Vagina (tissue), 2 donors: ENCODE results near the gene PLCB1. TPM values are rescaled to one million over a fixed set of nuclear protein-coding genes. Genes with fewer than 3 reads are reported as not detected.

ENCODE experiments used
- DNase-seq, 2 donors: peaks; one replicate each; pipeline ENCODE4 v3.0.0-alpha.2; 2017; ENCODE audit errors: extremely low spot score in 2 of 2
- H3K27ac ChIP-seq: fragments of 200-600 bp; sonication (generic); one replicate; pipeline ENCODE4 v1.5.1; 2019
- H3K27me3 ChIP-seq: fragments of 200-600 bp; sonication (generic); one replicate; pipeline ENCODE4 v1.5.1; 2019
- H3K36me3 ChIP-seq, 2 donors: fragments of 200-600 bp; sonication (generic); one replicate each; pipeline ENCODE4 v1.5.1; 2017 to 2019
- H3K4me1 ChIP-seq: fragments of 200-600 bp; sonication (generic); one replicate; pipeline ENCODE4 v1.5.1; 2019
- H3K4me3 ChIP-seq, 2 donors: fragments of 200-600 bp; sonication (generic); 1 replicate in 1 of 2; 2 replicates in 1 of 2; pipeline ENCODE4 v1.5.1; 2016 to 2019
- H3K9me3 ChIP-seq: fragments of 200-600 bp; sonication (generic); one replicate; pipeline ENCODE4 v1.5.1; 2019
- CTCF ChIP-seq, 3 experiments: fragments of 450-650 bp in 2 of 3; fragments of 200-600 bp in 1 of 3; sonication (generic) in 1 of 3; IDR thresholded peaks; one replicate each; pipeline ENCODE4 v1.5.1; 2017 to 2019; ENCODE audit warnings: antibody characterized with exemption in 3 of 3, mild to moderate bottlenecking in 2 of 3, moderate library complexity in 2 of 3
- POLR2A ChIP-seq, 2 donors: fragments of 450-650 bp; IDR thresholded peaks; one replicate each; pipeline ENCODE4 v1.6.1; 2017; ENCODE audit warnings: antibody characterized with exemption in 2 of 2, mild to moderate bottlenecking in 2 of 2, moderate library complexity in 2 of 2
- POLR2AphosphoS5 ChIP-seq, 2 donors: sonication (generic); formaldehyde crosslinking; IDR thresholded peaks; one replicate each; pipeline ENCODE4 v1.9.0; 2017; ENCODE audit warnings: antibody characterized with exemption in 2 of 2, mild to moderate bottlenecking in 2 of 2, low read depth in 1 of 2; ENCODE audit not compliant: insufficient read depth in 1 of 2
- intact Hi-C: fragments of 100-400 bp; cut with DNase I; formaldehyde crosslinking; loops from one replicate; pipeline ENCODE4 v1.15.1; 2023
- total RNA-seq: library from RNA; depleted of rRNA; stranded (reverse); fragments of >200 nt; gene quantifications from one replicate; pipeline ENCODE4 v1.2.3, GENCODE V29; 2016

The PLCB1 gene
- total RNA-seq, 1 donor from 2014 or later, result 32.4 TPM

GRCh38 chr20:8219403-8219802 lies 87.3 kb downstream of the PLCB1 start:
- DNase-seq, result no peak
- Histone ChIP-seq H3K36me3 (no peaks in the 10 kb centered on the region), H3K4me3 (no peak overlapping the region), H3K9me3 (no peaks in the 10 kb centered on the region), H3K4me1 (peaks cover 7% of the 10 kb centered on the region), H3K27me3 (no peaks in the 10 kb centered on the region), H3K27ac (no peak overlapping the region)
- intact Hi-C loops, result no loop called here
- TF ChIP-seq CTCF (IDR thresholded peaks at IDR 0.05) (no peak), POLR2A (IDR thresholded peaks at IDR 0.05) (no peak), POLR2AphosphoS5 (IDR thresholded peaks at IDR 0.05; ENCODE audit: insufficient read depth in 1 of 2, low read depth in 1 of 2) (no peak)

- Histone ChIP-seq H3K27ac (no peak overlapping the region), H3K27me3 (no peaks in the 10 kb centered on the region), H3K9me3 (no peaks in the 10 kb centered on the region), H3K4me1 (peaks cover 7% of the 10 kb centered on the region), H3K36me3 (no peaks in the 10 kb centered on the region), H3K4me3 (no peak overlapping the region)
- TF ChIP-seq POLR2A (IDR thresholded peaks at IDR 0.05), result no peak
- no peak for TF ChIP-seq CTCF (IDR thresholded peaks at IDR 0.05)
- no peak for TF ChIP-seq POLR2AphosphoS5 (IDR thresholded peaks at IDR 0.05; ENCODE audit: insufficient read depth in 1 of 2, low read depth in 1 of 2)
- intact Hi-C loops, result no loop called here
- no peak for DNase-seq
Measured at GRCh38 chr20:8220716-8221115, 88.7 kb downstream of the PLCB1 start.

GRCh38 chr20:8221887-8222419 lies 89.9 kb downstream of the PLCB1 start:
- H3K9me3 ChIP-seq, result no peaks in the 10 kb centered on the region
- no peak for DNase-seq
- TF ChIP-seq CTCF (IDR thresholded peaks at IDR 0.05) (no peak), POLR2AphosphoS5 (IDR thresholded peaks at IDR 0.05; ENCODE audit: insufficient read depth in 1 of 2, low read depth in 1 of 2) (no peak), POLR2A (IDR thresholded peaks at IDR 0.05) (no peak)
- H3K4me3 ChIP-seq, result no peak overlapping the region
- intact Hi-C loops, result no loop called here
- no peaks in the 10 kb centered on the region for H3K36me3 ChIP-seq
- H3K27ac ChIP-seq, result no peak overlapping the region
- H3K4me1 ChIP-seq, result peaks cover 7% of the 10 kb centered on the region
- no peaks in the 10 kb centered on the region for H3K27me3 ChIP-seq

GRCh38 chr20:8223091-8223870 lies 91.2 kb downstream of the PLCB1 start:
- intact Hi-C loops, result no loop called here
- no peaks in the 10 kb centered on the region for H3K9me3 ChIP-seq
- no peak for TF ChIP-seq POLR2A (IDR thresholded peaks at IDR 0.05)
- no peak for TF ChIP-seq POLR2AphosphoS5 (IDR thresholded peaks at IDR 0.05; ENCODE audit: insufficient read depth in 1 of 2, low read depth in 1 of 2)
- TF ChIP-seq CTCF (IDR thresholded peaks at IDR 0.05), result no peak
- H3K27ac ChIP-seq, result no peak overlapping the region
- no peak overlapping the region for H3K4me3 ChIP-seq
- no peak for DNase-seq
- H3K4me1 ChIP-seq, result peaks cover 7% of the 10 kb centered on the region
- no peaks in the 10 kb centered on the region for H3K27me3 ChIP-seq
- no peaks in the 10 kb centered on the region for H3K36me3 ChIP-seq

- Histone ChIP-seq H3K36me3 (no peaks in the 10 kb centered on the region), H3K4me3 (no peak overlapping the region), H3K9me3 (no peaks in the 10 kb centered on the region), H3K27ac (no peak overlapping the region), H3K4me1 (peaks cover 7% of the 10 kb centered on the region), H3K27me3 (no peaks in the 10 kb centered on the region)
- intact Hi-C loops, result no loop called here
- no peak for DNase-seq
- no peak for TF ChIP-seq POLR2AphosphoS5 (IDR thresholded peaks at IDR 0.05; ENCODE audit: insufficient read depth in 1 of 2, low read depth in 1 of 2)
- no peak for TF ChIP-seq POLR2A (IDR thresholded peaks at IDR 0.05)
- TF ChIP-seq CTCF (IDR thresholded peaks at IDR 0.05), result no peak
Measured at GRCh38 chr20:8225658-8226057, 93.6 kb downstream of the PLCB1 start.
